WTC11 (cell line): Measurements from ENCODE around the gene FURIN. TPM values are rescaled to one million over a fixed set of nuclear protein-coding genes. Genes with fewer than 3 reads are reported as not detected.

Experiments used
- ATAC-seq: fragments of 200-7000 bp; cut with Tn5 transposase; 2 replicates; pipeline ENCODE4 v1.10.0; 2021; ENCODE audit warnings: mild to moderate bottlenecking, moderate library complexity
- CTCF ChIA-PET: fragments of 300-600 bp; sonication (Branson Sonifier 250); formaldehyde crosslinking; loops from one replicate; lab custom pipeline; 2021; ENCODE audit warnings: antibody characterized with exemption; lab: Charles Lee
- POLR2A ChIA-PET: fragments of 350-600 bp; sonication (Branson Sonifier 250); formaldehyde crosslinking; loops from one replicate; lab custom pipeline; 2021; ENCODE audit warnings: antibody characterized with exemption; lab: Charles Lee
- DNase-seq: peaks from one replicate; pipeline ENCODE4 v3.0.0; 2021; ENCODE audit warnings: low spot score
- H3K27ac Mint-ChIP-seq: 2 replicates; pipeline ENCODE4 v1.8.0; 2021; ENCODE audit warnings: mixed read lengths
- H3K27me3 Mint-ChIP-seq: 2 replicates; pipeline ENCODE4 v1.8.0; 2021; ENCODE audit warnings: low read depth, mild to moderate bottlenecking, moderate library complexity, mixed read lengths
- H3K36me3 Mint-ChIP-seq: 2 replicates; pipeline ENCODE4 v1.8.0; 2021; ENCODE audit warnings: mixed read lengths
- H3K4me1 Mint-ChIP-seq: 2 replicates; pipeline ENCODE4 v1.8.0; 2022; ENCODE audit warnings: mixed read lengths
- H3K4me3 Mint-ChIP-seq: 2 replicates; pipeline ENCODE4 v1.8.0; 2021; ENCODE audit warnings: mild to moderate bottlenecking, moderate library complexity, mixed read lengths
- H3K9me3 Mint-ChIP-seq: 2 replicates; pipeline ENCODE4 v1.8.0; 2021; ENCODE audit warnings: mixed read lengths
- E2F1 ChIP-seq: sonication (generic); formaldehyde crosslinking; IDR thresholded peaks from 2 replicates; pipeline ENCODE4 v1.8.0; 2022; ENCODE audit warnings: mild to moderate bottlenecking, missing genetic modification reagents
- ELF4 ChIP-seq: sonication (generic); formaldehyde crosslinking; IDR thresholded peaks from 2 replicates; pipeline ENCODE4 v1.8.1; 2022; ENCODE audit warnings: low read depth, mild to moderate bottlenecking, moderate library complexity, missing genetic modification reagents
- FOXP1 ChIP-seq: sonication (generic); formaldehyde crosslinking; IDR thresholded peaks from 2 replicates; pipeline ENCODE4 v1.8.0; 2022; ENCODE audit warnings: missing genetic modification reagents, mild to moderate bottlenecking, moderate library complexity, borderline replicate concordance
- HMGXB4 ChIP-seq: sonication (generic); formaldehyde crosslinking; IDR thresholded peaks from 2 replicates; pipeline ENCODE4 v1.8.1; 2023; ENCODE audit warnings: mild to moderate bottlenecking, moderate library complexity, missing genetic modification reagents
- NFATC4 ChIP-seq: fragments of 250-450 bp; sonication (Bioruptor Pico); IDR thresholded peaks from 2 replicates; pipeline ENCODE4 v1.9.0; 2021; ENCODE audit warnings: mild to moderate bottlenecking
- OVOL2 ChIP-seq: fragments of 250-450 bp; sonication (Bioruptor Pico); IDR thresholded peaks from 2 replicates; pipeline ENCODE4 v1.9.0; 2021; ENCODE audit warnings: mild to moderate bottlenecking, borderline replicate concordance
- SP1 ChIP-seq: sonication (generic); formaldehyde crosslinking; conservative IDR thresholded peaks from 2 replicates; pipeline ENCODE4 v1.8.1; 2022; ENCODE audit warnings: missing genetic modification reagents
- USF1 ChIP-seq: sonication (generic); formaldehyde crosslinking; IDR thresholded peaks from 2 replicates; pipeline ENCODE4 v1.8.0; 2022; ENCODE audit warnings: mild to moderate bottlenecking, missing genetic modification reagents
- ZNF121 ChIP-seq: sonication (generic); formaldehyde crosslinking; IDR thresholded peaks from 2 replicates; pipeline ENCODE4 v1.8.0; 2023; ENCODE audit warnings: missing genetic modification reagents
- ZNF423 ChIP-seq: fragments of 250-450 bp; sonication (Bioruptor Pico); IDR thresholded peaks from 2 replicates; pipeline ENCODE4 v2.1.2; 2022; ENCODE audit warnings: mild to moderate bottlenecking, moderate library complexity
- total RNA-seq: library from RNA; stranded (reverse); gene quantifications from 3 replicates; pipeline ENCODE4 v1.2.3, GENCODE V29; 2021

Gene FURIN
- total RNA-seq, 1 experiment from 2014 or later = 46.3 TPM

- ChIA-PET POLR2A (interaction anchor here (0.5 to 2.5 kb wide), 9 partner anchors 29 to 1028 kb away, joined by 3 to 17 read pairs (median 4); partner anchors contain the start of genes BLM, HDDC3, IQGAP1 and UNC45A), CTCF (interaction anchor here (0.6 to 7.3 kb wide), 24 partner anchors 8 to 627 kb away, joined by 3 to 194 read pairs (median 5); partner anchors contain the start of genes BLM, FES, HDDC3 and RCCD1)
- H3K27me3 Mint-ChIP-seq = peaks cover 26% of the 10 kb centered on the region
- DNase-seq = peak; percentile 65
- ATAC-seq = peak; percentile 43
- H3K4me3 Mint-ChIP-seq = peak within 1 kb of the TSS; percentile 79
- H3K4me1 Mint-ChIP-seq = peaks cover 23% of the 10 kb centered on the region
- peak within 1 kb of the TSS; percentile 41; the same call in 1 of the 2 replicates for H3K27ac Mint-ChIP-seq
- no peaks in the 10 kb centered on the region for H3K9me3 Mint-ChIP-seq
- peak; percentile 81 for TF ChIP-seq HMGXB4
- 0 out of 2 replicates have a peak, but pooled peaks have one; percentile 21 for TF ChIP-seq USF1 (CRISPR knock-in tag)
- peak; percentile 52; the same call in 1 of the 2 replicates for TF ChIP-seq ZNF423 (CRISPR knock-in tag)
- TF ChIP-seq NFATC4 (CRISPR knock-in tag) = no peak
- TF ChIP-seq OVOL2 (CRISPR knock-in tag) = no peak
- TF ChIP-seq FOXP1 (CRISPR knock-in tag) = 0 out of 2 replicates have a peak, but pooled peaks have one; percentile 18
- peaks cover 7% of the 10 kb centered on the region for H3K36me3 Mint-ChIP-seq
Measured at GRCh38 chr15:90902840-90903732, 34.7 kb downstream of the FURIN start, which contains the start of gene MAN2A2. MAN2A2 (plus strand) TSS chr15:90903302; CDS start chr15:90904208, 906 bp downstream.

- CTCF ChIA-PET = interaction anchor here (0.6 to 7.3 kb wide), 19 partner anchors 9 to 841 kb away, joined by 3 to 194 read pairs (median 5); partner anchors contain the start of genes BLM, FES, HDDC3 and RCCD1
- DNase-seq (peak; percentile 58), ATAC-seq (peak; percentile 62)
Measured at GRCh38 chr15:90903733-90904536, 35.5 kb downstream of the FURIN start.

GRCh38 chr15:90904746-90905145 lies 36.4 kb downstream of the FURIN start:
- ATAC-seq = no peak
- no peak for TF ChIP-seq E2F1
- TF ChIP-seq, all 79 proteins: peak for 0
- H3K36me3 Mint-ChIP-seq = peaks cover 7% of the 10 kb centered on the region
- peaks cover 26% of the 10 kb centered on the region for H3K27me3 Mint-ChIP-seq
- no peaks in the 10 kb centered on the region for H3K9me3 Mint-ChIP-seq
- H3K4me1 Mint-ChIP-seq = peaks cover 23% of the 10 kb centered on the region
- H3K4me3 Mint-ChIP-seq = no peak overlapping the region
- ChIA-PET POLR2A (interaction anchor here (0.5 kb wide), 1 partner anchor 713 kb away, joined by 3 read pairs; no protein-coding TSS in a partner anchor), CTCF (interaction anchor here (0.6 to 7.3 kb wide), 7 partner anchors 14 to 842 kb away, joined by 3 to 194 read pairs (median 5); partner anchors contain the start of genes FES, HDDC3 and UNC45A)
- no peak overlapping the region for H3K27ac Mint-ChIP-seq
- DNase-seq = no peak

More at GRCh38 chr15:90903733-90904536, 35.5 kb downstream of the FURIN start:
- peaks cover 26% of the 10 kb centered on the region for H3K27me3 Mint-ChIP-seq
- no peak overlapping the region for H3K27ac Mint-ChIP-seq
- 0 out of 2 replicates have a peak, but pooled peaks have one; percentile 27 for TF ChIP-seq SP1 (CRISPR knock-in tag)
- TF ChIP-seq ELF4 (CRISPR knock-in tag) = no peak
- peak; percentile 91 for TF ChIP-seq ZNF121
- POLR2A ChIA-PET = interaction anchor here (0.6 to 2.5 kb wide), 5 partner anchors 28 to 588 kb away, joined by 3 to 17 read pairs (median 5); partner anchors contain the start of genes HDDC3, IQGAP1 and UNC45A
- peaks cover 23% of the 10 kb centered on the region for H3K4me1 Mint-ChIP-seq
- no peaks in the 10 kb centered on the region for H3K9me3 Mint-ChIP-seq
- peaks cover 7% of the 10 kb centered on the region for H3K36me3 Mint-ChIP-seq
- peak overlapping the region; percentile 79 for H3K4me3 Mint-ChIP-seq
